ENCODE results near the gene PLXNB3. TPM values are rescaled to one million over a fixed set of nuclear protein-coding genes. Genes with fewer than 3 reads are reported as not detected.
A peak's percentile ranks its signal among the peaks of the same experiment; 100 is the strongest.

The PLXNB3 gene
- total and polyA plus RNA-seq, 8 donors, result 4.0 to 28.6 (median 6.2) TPM

DNA sequence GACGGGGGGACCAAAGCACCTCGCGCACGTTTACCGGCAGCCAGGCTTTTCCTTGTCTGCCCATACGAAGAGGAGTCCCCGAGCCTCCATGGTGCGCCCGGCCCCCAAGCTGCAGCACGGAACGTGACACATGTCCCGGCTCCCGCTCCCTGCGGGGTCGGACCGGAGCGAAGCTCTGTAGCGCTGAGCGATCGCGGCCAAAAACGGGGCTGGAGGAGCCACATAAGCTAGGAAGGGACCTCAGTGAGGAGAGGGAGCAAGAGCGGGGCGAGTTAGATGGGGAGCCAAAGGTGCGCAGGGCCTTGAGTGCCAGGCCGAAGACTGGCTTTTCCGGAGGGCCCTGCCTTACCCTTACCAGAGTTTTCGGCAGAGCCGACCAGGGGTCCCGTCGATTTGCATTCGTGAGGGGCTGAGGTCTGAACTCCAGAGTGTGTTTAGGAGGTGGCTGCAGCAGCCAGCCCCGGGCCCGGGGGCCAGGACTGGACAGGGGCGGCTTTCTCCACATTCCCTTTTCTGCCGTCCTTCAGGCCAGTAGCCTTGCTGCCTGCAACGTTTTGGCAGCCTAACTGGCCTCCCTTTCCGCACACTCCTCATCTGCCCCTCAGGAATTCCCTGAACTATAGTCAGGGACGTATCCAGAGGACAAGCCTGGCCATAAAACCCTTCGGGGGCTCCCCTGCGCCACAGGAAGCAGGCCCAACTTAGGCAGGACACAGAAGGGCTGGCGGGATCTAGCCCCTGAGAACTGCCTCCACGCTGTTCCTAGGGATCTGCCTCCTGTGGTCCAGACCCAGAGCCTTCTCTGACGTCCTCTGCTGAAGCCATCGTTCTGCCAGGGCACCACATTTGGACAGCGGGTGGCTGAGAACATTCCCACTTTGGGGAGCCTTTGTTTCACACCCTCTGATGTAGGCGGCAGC, 31.1 kb downstream of the PLXNB3 start:
- intact Hi-C loops (cut with DNase I), result no loop called here
- peak overlapping the region; percentile 37 to 67 (median 58) for H3K4me3 ChIP-seq
- no peaks in the 10 kb centered on the region for H3K9me3 ChIP-seq
- TF ChIP-seq, protein P1, sequence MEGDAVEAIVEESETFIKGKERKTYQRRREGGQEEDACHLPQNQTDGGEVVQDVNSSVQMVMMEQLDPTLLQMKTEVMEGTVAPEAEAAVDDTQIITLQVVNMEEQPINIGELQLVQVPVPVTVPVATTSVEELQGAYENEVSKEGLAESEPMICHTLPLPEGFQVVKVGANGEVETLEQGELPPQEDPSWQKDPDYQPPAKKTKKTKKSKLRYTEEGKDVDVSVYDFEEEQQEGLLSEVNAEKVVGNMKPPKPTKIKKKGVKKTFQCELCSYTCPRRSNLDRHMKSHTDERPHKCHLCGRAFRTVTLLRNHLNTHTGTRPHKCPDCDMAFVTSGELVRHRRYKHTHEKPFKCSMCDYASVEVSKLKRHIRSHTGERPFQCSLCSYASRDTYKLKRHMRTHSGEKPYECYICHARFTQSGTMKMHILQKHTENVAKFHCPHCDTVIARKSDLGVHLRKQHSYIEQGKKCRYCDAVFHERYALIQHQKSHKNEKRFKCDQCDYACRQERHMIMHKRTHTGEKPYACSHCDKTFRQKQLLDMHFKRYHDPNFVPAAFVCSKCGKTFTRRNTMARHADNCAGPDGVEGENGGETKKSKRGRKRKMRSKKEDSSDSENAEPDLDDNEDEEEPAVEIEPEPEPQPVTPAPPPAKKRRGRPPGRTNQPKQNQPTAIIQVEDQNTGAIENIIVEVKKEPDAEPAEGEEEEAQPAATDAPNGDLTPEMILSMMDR (IDR thresholded peaks at IDR 0.05), result no peak
- H3K4me1 ChIP-seq, result peaks cover 0 to 7% (median 0%) of the 10 kb centered on the region in 3 donors
- WGBS, 2 donors, result 3 to 33% methylated on average over 47 of the region's 47 CpGs
- no peaks in the 10 kb centered on the region for H3K36me3 ChIP-seq
- ATAC-seq (peak in 3 of 4 donors; percentile 3 to 8 (median 6)), FAIRE-seq (no peak), DNase-seq (peak in 2 of 6 donors; percentile 42 to 45)
- peak overlapping the region; percentile 83 to 95 (median 93) for H3K27ac ChIP-seq
- no peaks in the 10 kb centered on the region for H3K27me3 ChIP-seq

DNA sequence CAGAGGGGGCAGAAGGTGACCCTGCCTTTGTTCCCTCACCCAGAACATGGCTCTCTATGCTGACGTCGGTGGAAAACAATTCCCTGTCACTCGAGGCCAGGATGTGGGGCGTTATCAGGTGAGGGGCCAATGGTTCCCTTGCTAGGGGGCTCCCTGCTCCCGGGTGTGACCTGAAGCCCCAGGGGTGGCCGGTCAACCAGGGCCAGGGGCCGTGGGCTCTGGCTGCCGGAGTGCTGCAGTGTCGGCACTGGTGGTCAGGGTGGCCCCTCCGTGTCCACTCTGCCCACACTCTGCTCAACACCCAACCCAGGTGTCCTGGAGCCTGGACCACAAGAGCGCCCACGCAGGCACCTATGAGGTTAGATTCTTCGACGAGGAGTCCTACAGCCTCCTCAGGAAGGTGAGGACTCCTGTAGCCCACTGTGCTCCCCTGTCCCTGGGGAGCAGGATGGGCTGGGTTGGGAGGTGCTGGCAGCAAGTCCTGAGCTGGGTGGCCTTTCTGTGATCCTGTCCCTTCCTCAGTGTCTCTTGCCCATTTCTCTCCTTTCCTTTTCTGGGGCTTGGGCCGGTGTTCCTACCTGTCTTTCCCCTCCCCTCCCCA, 33.5 kb downstream of the PLXNB3 start:
- TF ChIP-seq, protein P1 (IDR thresholded peaks at IDR 0.05), result no peak
- intact Hi-C loops (cut with DNase I), result no loop called here
- 76 to 87% methylated on average over 14 to 15 of the region's 15 CpGs for WGBS, 2 donors

DNA sequence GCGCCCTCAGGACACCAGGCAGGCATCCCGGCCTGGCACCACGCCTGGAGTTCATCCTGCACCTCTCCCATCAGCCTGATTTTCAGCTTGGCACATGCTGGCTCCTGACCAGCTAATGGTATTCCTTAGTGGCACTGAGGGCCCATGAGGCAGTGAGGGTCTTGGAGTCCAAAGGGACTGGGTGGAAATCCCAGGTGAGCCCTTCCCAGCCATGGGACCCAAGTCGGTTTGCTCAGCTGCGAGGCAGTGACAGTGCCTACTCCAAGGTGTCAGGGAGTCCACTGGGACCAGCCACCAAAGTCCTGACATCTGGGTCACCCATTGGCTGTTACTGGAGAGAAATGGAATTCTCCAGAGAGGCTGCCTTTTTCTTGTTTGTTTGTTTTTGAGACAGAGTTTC, 35.3 kb downstream of the PLXNB3 start:
- no peak overlapping the region for H3K4me3 ChIP-seq
- H3K27ac ChIP-seq, result no peak overlapping the region
- H3K9me3 ChIP-seq, result no peaks in the 10 kb centered on the region
- intact Hi-C loops (cut with DNase I), result no loop called here
- TF ChIP-seq, protein P1 (IDR thresholded peaks at IDR 0.05), result no peak
- no peaks in the 10 kb centered on the region for H3K36me3 ChIP-seq
- WGBS, 2 donors, result 62 to 74% methylated on average over 5 of the region's 5 CpGs
- ATAC-seq (peak in 3 of 4 donors; percentile 9 to 25 (median 19)), DNase-seq (peak in 1 of 6 donors; percentile 49), FAIRE-seq (no peak)
- no peaks in the 10 kb centered on the region for H3K4me1 ChIP-seq
- H3K27me3 ChIP-seq, result no peaks in the 10 kb centered on the region

More for the DNA sequence above, 33.5 kb downstream of the PLXNB3 start:
- H3K36me3 ChIP-seq, result no peaks in the 10 kb centered on the region
- peaks cover 0 to 5% (median 0%) of the 10 kb centered on the region in 3 donors for H3K4me1 ChIP-seq
- FAIRE-seq (no peak), DNase-seq (no peak), ATAC-seq (no peak)
- H3K9me3 ChIP-seq, result no peaks in the 10 kb centered on the region
- H3K27ac ChIP-seq, result no peak overlapping the region
- H3K4me3 ChIP-seq, result no peak overlapping the region
- H3K27me3 ChIP-seq, result no peaks in the 10 kb centered on the region

DNA sequence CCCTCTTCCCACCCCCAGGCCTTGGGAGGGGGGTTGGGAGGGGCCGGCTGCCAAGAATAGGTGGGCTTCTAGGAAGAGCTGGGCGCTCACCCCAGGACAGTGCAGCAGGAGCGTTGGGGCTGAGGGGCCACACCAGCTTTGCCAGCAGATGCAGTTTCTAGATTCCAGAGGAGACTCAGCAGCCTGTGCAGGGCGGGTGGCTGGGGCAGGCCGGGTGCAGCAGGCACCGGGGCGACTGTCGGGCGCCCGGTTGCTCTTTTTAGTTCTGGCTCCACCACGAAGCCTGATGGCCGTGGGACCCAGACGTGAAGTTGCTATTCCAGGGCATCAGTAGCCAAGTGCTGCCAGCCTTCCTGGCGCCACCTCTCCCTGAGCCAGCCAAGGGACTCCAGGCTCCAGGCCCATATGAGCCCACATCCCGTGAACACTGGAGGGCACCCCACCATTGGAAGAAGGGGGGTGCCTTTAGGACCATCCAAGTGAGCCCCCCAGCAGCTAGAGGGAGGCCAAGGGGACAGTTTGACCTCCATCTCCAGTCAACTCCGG, 36.2 kb downstream of the PLXNB3 start:
- H3K36me3 ChIP-seq, result no peaks in the 10 kb centered on the region
- ATAC-seq, result peak in 2 of 4 donors; percentile 8 to 34
- DNase-seq, result no peak
- FAIRE-seq, result no peak
- intact Hi-C loops (cut with DNase I), result no loop called here
- no peaks in the 10 kb centered on the region for H3K4me1 ChIP-seq
- no peak overlapping the region for H3K4me3 ChIP-seq
- H3K9me3 ChIP-seq, result no peaks in the 10 kb centered on the region
- 71 to 76% methylated on average over 16 of the region's 16 CpGs for WGBS, 2 donors
- H3K27me3 ChIP-seq, result no peaks in the 10 kb centered on the region
- H3K27ac ChIP-seq, result no peak overlapping the region
- TF ChIP-seq, protein P1 (IDR thresholded peaks at IDR 0.05), result no peak
